ENCODE results near the gene F13A1.

DNA sequence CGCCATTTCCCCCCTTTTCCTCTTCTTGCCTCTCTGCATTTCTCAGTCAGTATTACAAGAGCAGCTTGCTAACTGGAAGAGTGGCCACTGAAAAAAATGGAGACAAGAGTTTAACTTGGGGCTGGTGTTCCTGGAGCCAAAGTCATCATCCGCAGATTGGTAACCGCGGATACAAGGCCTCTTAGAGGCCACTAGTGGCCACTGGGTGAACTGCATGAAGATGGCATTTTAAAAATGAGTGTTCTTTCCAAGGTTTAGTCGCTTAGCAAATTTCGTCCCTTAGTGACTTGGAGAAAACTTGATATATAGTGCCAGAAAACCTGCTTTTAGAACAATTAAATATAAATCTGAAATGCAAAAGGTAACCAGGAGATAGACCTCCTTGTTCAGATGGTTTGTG lies 4.8 kb downstream of the F13A1 start:
- TF ChIP-seq, protein P1, sequence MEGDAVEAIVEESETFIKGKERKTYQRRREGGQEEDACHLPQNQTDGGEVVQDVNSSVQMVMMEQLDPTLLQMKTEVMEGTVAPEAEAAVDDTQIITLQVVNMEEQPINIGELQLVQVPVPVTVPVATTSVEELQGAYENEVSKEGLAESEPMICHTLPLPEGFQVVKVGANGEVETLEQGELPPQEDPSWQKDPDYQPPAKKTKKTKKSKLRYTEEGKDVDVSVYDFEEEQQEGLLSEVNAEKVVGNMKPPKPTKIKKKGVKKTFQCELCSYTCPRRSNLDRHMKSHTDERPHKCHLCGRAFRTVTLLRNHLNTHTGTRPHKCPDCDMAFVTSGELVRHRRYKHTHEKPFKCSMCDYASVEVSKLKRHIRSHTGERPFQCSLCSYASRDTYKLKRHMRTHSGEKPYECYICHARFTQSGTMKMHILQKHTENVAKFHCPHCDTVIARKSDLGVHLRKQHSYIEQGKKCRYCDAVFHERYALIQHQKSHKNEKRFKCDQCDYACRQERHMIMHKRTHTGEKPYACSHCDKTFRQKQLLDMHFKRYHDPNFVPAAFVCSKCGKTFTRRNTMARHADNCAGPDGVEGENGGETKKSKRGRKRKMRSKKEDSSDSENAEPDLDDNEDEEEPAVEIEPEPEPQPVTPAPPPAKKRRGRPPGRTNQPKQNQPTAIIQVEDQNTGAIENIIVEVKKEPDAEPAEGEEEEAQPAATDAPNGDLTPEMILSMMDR (IDR thresholded peaks at IDR 0.05): peak; percentile 15 to 82 (median 72)
- no peak for TF ChIP-seq POLR2A (IDR thresholded peaks at IDR 0.05)
